Astrocyte of the spinal cord (primary cell): ENCODE measurements around the gene SSC5D.
A peak's percentile ranks its signal among the peaks of the same experiment; 100 is the strongest.

Source experiments
- DNase-seq: peaks from one replicate; pipeline ENCODE4 v3.0.0; 2011; ENCODE audit warnings: low read depth, low spot score
- H3K4me3 ChIP-seq: 2 replicates; pipeline ENCODE4 v1.5.1; 2011; ENCODE audit warnings: low read depth, mild to moderate bottlenecking, low read length, moderate library complexity
- CTCF ChIP-seq: IDR thresholded peaks from 2 replicates; pipeline ENCODE4 v1.5.1; 2012; ENCODE audit warnings: low read depth, mild to moderate bottlenecking, low read length, inconsistent platforms
- in situ Hi-C: cut with HindIII; loops from 2 replicates; pipeline ENCODE4 v1.10.0; 2017; ENCODE audit warnings: low sequenced_read_pairs

Gene SSC5D

GRCh38 chr19:55455576-55456235, 32.5 kb upstream of the SSC5D start:
- DNase-seq = no peak
- TF ChIP-seq CTCF = no peak
- in situ Hi-C loops = no loop called here
- H3K4me3 ChIP-seq = no peak overlapping the region

- no peak for TF ChIP-seq CTCF
- DNase-seq = no peak
- H3K4me3 ChIP-seq = no peak overlapping the region
- in situ Hi-C loops = no loop called here
These were observed 31.9 kb upstream of the SSC5D start for GRCh38 chr19:55456347-55456746.

GRCh38 chr19:55457683-55458457, 30.4 kb upstream of the SSC5D start:
- no peak for DNase-seq
- in situ Hi-C loops = no loop called here
- H3K4me3 ChIP-seq = no peak overlapping the region
- TF ChIP-seq CTCF = no peak

- TF ChIP-seq CTCF = no peak
- no peak overlapping the region for H3K4me3 ChIP-seq
- in situ Hi-C loops = no loop called here
- DNase-seq = no peak
These were observed 28.7 kb upstream of the SSC5D start for GRCh38 chr19:55459551-55459949.

GRCh38 chr19:55459950-55460657, 28.1 kb upstream of the SSC5D start:
- no peak for DNase-seq
- in situ Hi-C loops = no loop called here
- TF ChIP-seq CTCF = no peak
- peak overlapping the region; percentile 96 for H3K4me3 ChIP-seq

GRCh38 chr19:55460670-55461258, 27.5 kb upstream of the SSC5D start:
- TF ChIP-seq CTCF = no peak
- H3K4me3 ChIP-seq = peak overlapping the region; percentile 96
- in situ Hi-C loops = no loop called here
- DNase-seq = peak; percentile 66
